SJSA1 (cell line): Measurements from ENCODE around the gene NOTCH1. TPM values are rescaled to one million over a fixed set of nuclear protein-coding genes. Genes with fewer than 3 reads are reported as not detected.

Experiments used
- DNase-seq, 2 experiments: peaks; one replicate each; pipeline ENCODE4 v3.0.0-alpha.2; 2015 to 2020; ENCODE audit warnings: low spot score in 2 of 2, low read depth in 1 of 2
- H3K27ac ChIP-seq: fragments of 250-450 bp; sonication (Bioruptor Pico); 2 replicates; pipeline ENCODE4 v1.5.1; 2020; ENCODE audit warnings: mild to moderate bottlenecking, moderate library complexity
- H3K27me3 ChIP-seq: fragments of 250-450 bp; sonication (Bioruptor Pico); replicated peaks from 2 replicates; pipeline ENCODE4 v1.5.1; 2020; ENCODE audit warnings: mild to moderate bottlenecking, moderate library complexity
- H3K36me3 ChIP-seq: fragments of 250-450 bp; sonication (Bioruptor Pico); 2 replicates; pipeline ENCODE4 v1.5.1; 2020; ENCODE audit warnings: mild to moderate bottlenecking
- H3K4me1 ChIP-seq: fragments of 250-450 bp; sonication (Bioruptor Pico); replicated peaks from 2 replicates; pipeline ENCODE4 v1.6.1; 2021; ENCODE audit warnings: mild to moderate bottlenecking
- H3K4me3 ChIP-seq: fragments of 250-450 bp; sonication (Bioruptor Pico); 2 replicates; pipeline ENCODE4 v1.5.1; 2020; ENCODE audit warnings: mild to moderate bottlenecking
- H3K9me3 ChIP-seq: fragments of 250-450 bp; sonication (Bioruptor Pico); replicated peaks from 2 replicates; pipeline ENCODE4 v1.5.1; 2020; ENCODE audit warnings: mild to moderate bottlenecking
- total RNA-seq: library from RNA; depleted of rRNA; stranded (reverse); fragments of >200 nt; shearing (Covaris generic); gene quantifications from 2 replicates; pipeline ENCODE4 v1.2.3, GENCODE V29; 2014

Gene NOTCH1
- total RNA-seq, 1 experiment from 2014 or later, result 8.0 TPM

GRCh38 chr9:136541179-136541578 is 4.7 kb downstream of the NOTCH1 start:
- DNase-seq, result no peak
- Histone ChIP-seq H3K27me3 (no peaks in the 10 kb centered on the region), H3K4me1 (peaks cover 12% of the 10 kb centered on the region), H3K9me3 (no peaks in the 10 kb centered on the region), H3K36me3 (peaks cover 4% of the 10 kb centered on the region; the same call in 1 of the 2 replicates), H3K27ac (no peak overlapping the region), H3K4me3 (no peak overlapping the region)

DNA sequence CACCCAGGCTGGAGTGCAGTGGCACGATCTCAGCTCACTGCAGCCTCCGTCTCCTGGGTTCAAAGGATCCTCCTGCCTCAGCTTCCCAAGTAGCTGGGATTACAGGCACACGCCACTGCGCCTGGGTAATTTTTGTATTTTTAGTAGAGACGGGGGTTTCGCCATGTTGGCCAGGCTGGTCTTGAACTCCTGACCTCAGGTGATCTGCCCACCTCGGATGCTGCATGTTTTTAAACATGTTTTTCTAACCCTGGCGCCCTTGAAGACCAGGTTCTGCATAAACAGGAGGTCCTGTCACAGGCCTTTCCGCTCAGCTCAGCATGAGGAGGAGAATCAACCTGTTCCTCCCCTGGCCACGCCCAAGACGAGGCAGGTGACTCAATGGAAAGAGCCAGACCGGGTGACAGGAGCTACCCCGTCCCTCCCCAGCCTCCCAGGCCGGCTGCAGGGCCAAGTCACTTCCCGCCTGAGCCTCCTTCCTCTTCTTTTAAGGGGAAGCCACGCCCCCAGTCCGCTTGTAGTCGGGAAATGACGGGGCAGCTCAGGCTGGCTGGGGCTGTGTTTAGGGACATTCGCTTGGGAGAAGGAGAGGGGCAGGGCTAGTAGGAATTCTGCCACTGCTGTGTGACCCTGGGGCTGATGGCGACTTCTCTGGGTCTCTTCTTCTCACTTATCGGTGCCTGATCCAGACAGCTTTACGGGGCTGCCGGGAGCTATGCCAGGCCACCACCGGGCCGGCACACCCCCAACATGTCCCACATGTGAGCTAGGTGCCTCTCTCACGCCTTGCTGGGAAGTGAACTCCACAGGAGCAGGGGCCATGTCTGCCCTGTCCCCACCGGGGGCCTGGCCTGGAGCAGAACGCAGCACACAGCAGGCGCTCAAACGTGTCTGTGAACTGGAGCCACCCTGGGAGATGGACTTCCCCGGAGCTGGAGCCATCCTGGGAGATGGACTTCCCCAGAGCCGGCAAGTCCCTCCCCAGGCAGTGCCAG is 6.1 kb downstream of the NOTCH1 start:
- Histone ChIP-seq H3K4me1 (peaks cover 7% of the 10 kb centered on the region), H3K27ac (no peak overlapping the region), H3K36me3 (no peaks in the 10 kb centered on the region), H3K4me3 (no peak overlapping the region), H3K27me3 (no peaks in the 10 kb centered on the region), H3K9me3 (no peaks in the 10 kb centered on the region)
- DNase-seq, result no peak

- Histone ChIP-seq H3K4me1 (no peaks in the 10 kb centered on the region), H3K27me3 (no peaks in the 10 kb centered on the region), H3K4me3 (no peak overlapping the region), H3K9me3 (no peaks in the 10 kb centered on the region), H3K36me3 (no peaks in the 10 kb centered on the region), H3K27ac (no peak overlapping the region)
- no peak for DNase-seq
These were observed 7.0 kb downstream of the NOTCH1 start for GRCh38 chr9:136538599-136539426.

GRCh38 chr9:136537896-136538598 is 7.8 kb downstream of the NOTCH1 start:
- H3K36me3 ChIP-seq, result no peaks in the 10 kb centered on the region
- H3K27me3 ChIP-seq, result no peaks in the 10 kb centered on the region
- H3K9me3 ChIP-seq, result no peaks in the 10 kb centered on the region
- H3K27ac ChIP-seq, result no peak overlapping the region
- no peak for DNase-seq
- no peak overlapping the region for H3K4me3 ChIP-seq
- no peaks in the 10 kb centered on the region for H3K4me1 ChIP-seq

GRCh38 chr9:136537411-136537810 is 8.4 kb downstream of the NOTCH1 start:
- no peaks in the 10 kb centered on the region for H3K4me1 ChIP-seq
- no peak overlapping the region for H3K27ac ChIP-seq
- no peaks in the 10 kb centered on the region for H3K27me3 ChIP-seq
- no peaks in the 10 kb centered on the region for H3K9me3 ChIP-seq
- H3K36me3 ChIP-seq, result no peaks in the 10 kb centered on the region
- no peak overlapping the region for H3K4me3 ChIP-seq
- no peak for DNase-seq

DNA sequence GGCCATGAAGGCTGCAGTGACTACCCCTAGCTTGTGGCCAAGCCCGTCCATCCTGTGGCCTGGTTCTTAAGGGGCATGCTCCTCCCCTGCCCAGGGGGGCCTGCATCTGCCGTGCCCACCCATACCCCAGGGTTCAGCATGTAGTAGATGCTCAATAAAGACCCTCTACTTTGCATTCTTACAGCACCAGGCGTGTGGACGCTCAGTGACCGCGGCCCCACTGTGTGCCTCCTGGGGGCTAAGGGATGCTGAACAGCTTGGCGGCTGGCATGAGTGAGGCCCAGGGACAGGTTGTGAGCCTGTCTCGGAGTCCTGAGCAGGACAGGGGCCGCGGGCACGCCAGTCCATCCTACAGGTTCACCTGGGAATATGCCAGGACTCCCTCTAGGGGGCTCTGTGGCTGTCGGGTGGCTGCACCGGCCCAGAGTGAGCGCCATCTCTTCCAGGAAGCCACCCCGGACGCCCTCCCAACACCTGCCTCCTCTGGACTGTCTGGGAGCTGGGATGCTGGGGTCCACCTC is 9.1 kb downstream of the NOTCH1 start:
- Histone ChIP-seq H3K27ac (no peak overlapping the region), H3K4me1 (no peaks in the 10 kb centered on the region)

GRCh38 chr9:136536051-136536720 is 9.7 kb downstream of the NOTCH1 start:
- Histone ChIP-seq H3K9me3 (no peaks in the 10 kb centered on the region), H3K4me3 (no peak overlapping the region), H3K4me1 (no peaks in the 10 kb centered on the region), H3K36me3 (no peaks in the 10 kb centered on the region), H3K27ac (no peak overlapping the region), H3K27me3 (no peaks in the 10 kb centered on the region)
- DNase-seq, result no peak

More for the DNA sequence above, 9.1 kb downstream of the NOTCH1 start:
- Histone ChIP-seq H3K36me3 (no peaks in the 10 kb centered on the region), H3K27me3 (no peaks in the 10 kb centered on the region), H3K4me3 (no peak overlapping the region), H3K9me3 (no peaks in the 10 kb centered on the region)
- DNase-seq, result no peak

DNA sequence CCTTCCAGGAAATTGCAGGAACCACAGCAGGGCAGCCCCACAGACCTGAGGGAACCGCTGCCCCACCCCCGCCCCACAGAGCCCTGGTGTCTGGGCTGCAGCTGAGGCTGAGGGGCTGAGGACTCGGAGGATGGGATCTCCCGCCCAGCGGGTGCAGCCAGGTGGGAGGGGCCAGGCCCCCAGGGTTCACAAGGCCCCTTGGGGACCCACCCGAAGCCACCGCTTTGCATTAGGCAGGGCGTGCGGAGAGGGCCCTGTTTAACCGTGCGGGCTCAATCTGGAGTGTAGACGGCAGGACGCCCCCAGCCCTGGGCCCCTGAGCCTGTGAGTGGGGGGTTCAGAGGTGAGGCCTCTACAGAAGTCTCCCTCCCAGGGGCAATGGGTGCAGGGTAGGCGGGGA is 10.8 kb downstream of the NOTCH1 start:
- Histone ChIP-seq H3K9me3 (no peaks in the 10 kb centered on the region), H3K4me3 (no peak overlapping the region), H3K27ac (no peak overlapping the region), H3K36me3 (no peaks in the 10 kb centered on the region), H3K4me1 (no peaks in the 10 kb centered on the region), H3K27me3 (no peaks in the 10 kb centered on the region)
- DNase-seq, result no peak

DNA sequence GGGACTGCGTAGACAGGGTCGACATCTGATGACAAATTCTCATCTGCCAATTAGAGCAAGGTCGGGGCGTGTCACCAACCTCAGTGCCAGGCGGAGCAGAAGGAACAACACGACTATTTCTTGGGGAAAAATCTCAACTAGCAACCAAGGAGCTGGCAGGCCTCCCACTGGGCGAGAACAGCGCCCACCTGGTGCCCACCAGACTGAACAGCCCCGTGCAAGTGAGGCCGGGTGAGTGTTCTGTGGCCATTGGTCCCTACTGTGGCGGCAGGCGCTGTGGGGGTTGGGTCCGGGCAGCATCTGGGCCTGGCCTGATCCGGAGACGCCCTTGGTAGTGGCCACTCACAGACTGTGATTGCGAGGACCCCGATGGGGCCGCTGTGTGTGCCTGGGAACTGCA is 11.5 kb downstream of the NOTCH1 start:
- no peaks in the 10 kb centered on the region for H3K36me3 ChIP-seq
- no peaks in the 10 kb centered on the region for H3K27me3 ChIP-seq
- no peaks in the 10 kb centered on the region for H3K9me3 ChIP-seq
- H3K4me3 ChIP-seq, result no peak overlapping the region
- H3K27ac ChIP-seq, result no peak overlapping the region
- no peaks in the 10 kb centered on the region for H3K4me1 ChIP-seq
- no peak for DNase-seq

- H3K4me3 ChIP-seq, result no peak overlapping the region
- no peaks in the 10 kb centered on the region for H3K4me1 ChIP-seq
- no peaks in the 10 kb centered on the region for H3K9me3 ChIP-seq
- no peaks in the 10 kb centered on the region for H3K27me3 ChIP-seq
- H3K27ac ChIP-seq, result no peak overlapping the region
- no peak for DNase-seq
- H3K36me3 ChIP-seq, result no peaks in the 10 kb centered on the region
These were observed 12.1 kb downstream of the NOTCH1 start for GRCh38 chr9:136533775-136534157.

- no peak for DNase-seq
- Histone ChIP-seq H3K27ac (no peak overlapping the region), H3K4me3 (no peak overlapping the region), H3K27me3 (no peaks in the 10 kb centered on the region), H3K36me3 (no peaks in the 10 kb centered on the region), H3K9me3 (no peaks in the 10 kb centered on the region), H3K4me1 (no peaks in the 10 kb centered on the region)
These were observed 12.8 kb downstream of the NOTCH1 start for GRCh38 chr9:136532799-136533774.
